HUES48 (cell line): Measurements from ENCODE around the gene TEDC2.

ENCODE experiments used
- H3K27ac ChIP-seq: one replicate; pipeline ENCODE4 v1.7.0; 2013; ENCODE audit warnings: low read depth, low read length, inconsistent platforms
- H3K27me3 ChIP-seq: 2 replicates; pipeline ENCODE4 v1.6.1; 2013; ENCODE audit warnings: mild to moderate bottlenecking, low read length; ENCODE audit not compliant: control insufficient read depth, insufficient read depth
- H3K36me3 ChIP-seq: 2 replicates; pipeline ENCODE4 v1.6.1; 2013; ENCODE audit warnings: low read length; ENCODE audit not compliant: control insufficient read depth, insufficient read depth
- H3K4me1 ChIP-seq: 2 replicates; pipeline ENCODE4 v1.6.1; 2013; ENCODE audit warnings: mild to moderate bottlenecking, low read length; ENCODE audit not compliant: control insufficient read depth, insufficient read depth
- H3K4me3 ChIP-seq: 2 replicates; pipeline ENCODE4 v1.5.1; 2013; ENCODE audit warnings: mild to moderate bottlenecking, low read depth, low read length
- H3K9ac ChIP-seq: 2 replicates; pipeline ENCODE4 v1.6.1; 2013; ENCODE audit warnings: mild to moderate bottlenecking, low read depth, low read length, moderate library complexity
- H3K9me3 ChIP-seq: 2 replicates; pipeline ENCODE4 v1.6.1; 2013; ENCODE audit warnings: low read length; ENCODE audit not compliant: control insufficient read depth, insufficient read depth

The TEDC2 gene

DNA sequence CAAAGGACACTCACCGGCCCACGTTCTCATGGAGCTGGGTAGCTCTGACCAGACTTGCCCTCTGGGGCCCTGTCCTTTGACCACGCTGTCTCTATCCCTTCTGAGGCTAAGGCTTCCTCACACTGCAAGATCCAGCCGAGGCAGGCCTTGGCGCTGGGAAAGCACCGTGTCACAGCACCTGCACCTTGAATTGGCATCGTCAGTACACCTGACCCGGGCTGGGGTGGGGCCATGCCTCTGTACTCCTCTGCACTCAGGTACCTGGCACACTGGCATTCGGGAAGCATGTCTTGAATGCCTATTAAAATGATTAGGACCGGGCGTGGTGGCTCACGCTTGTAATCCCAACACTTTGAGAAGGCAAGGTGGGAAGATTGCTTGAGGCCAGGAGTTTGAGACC is 21.0 kb downstream of the TEDC2 start:
- H3K4me1 ChIP-seq: peaks cover under 1% of the 10 kb centered on the region; the same call in 1 of the 2 replicates
- H3K36me3 ChIP-seq: no peaks in the 10 kb centered on the region
- H3K9ac ChIP-seq: no peak overlapping the region
- H3K9me3 ChIP-seq: no peaks in the 10 kb centered on the region
- H3K4me3 ChIP-seq: no peak overlapping the region
- 0 out of 2 replicates have a peak, but pooled peaks cover 4% of the 10 kb centered on the region for H3K27me3 ChIP-seq
- no peak overlapping the region for H3K27ac ChIP-seq

DNA sequence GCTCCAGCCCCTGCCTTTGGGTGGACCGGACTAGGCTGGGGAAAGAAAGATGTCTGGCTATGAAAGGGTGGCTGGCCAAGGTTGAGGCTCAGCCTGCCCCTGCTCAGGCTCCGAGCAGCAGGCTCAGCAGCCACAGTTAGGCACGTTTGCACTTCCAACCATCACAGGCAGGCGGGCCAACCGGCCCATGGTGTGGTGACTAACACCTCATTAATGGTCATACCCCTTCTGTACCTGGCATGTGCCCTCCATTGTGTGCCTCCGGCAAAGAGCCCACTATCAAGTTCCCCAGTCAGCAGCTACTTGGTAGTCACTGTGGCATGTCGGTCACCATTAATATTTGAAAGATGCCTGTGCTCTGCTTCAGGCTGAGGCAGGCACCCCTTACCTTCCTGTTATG is 21.8 kb downstream of the TEDC2 start:
- H3K9me3 ChIP-seq: no peaks in the 10 kb centered on the region
- no peaks in the 10 kb centered on the region for H3K4me1 ChIP-seq
- no peaks in the 10 kb centered on the region for H3K27me3 ChIP-seq
- H3K36me3 ChIP-seq: no peaks in the 10 kb centered on the region
- no peak overlapping the region for H3K4me3 ChIP-seq
- H3K27ac ChIP-seq: no peak overlapping the region
- H3K9ac ChIP-seq: no peak overlapping the region

DNA sequence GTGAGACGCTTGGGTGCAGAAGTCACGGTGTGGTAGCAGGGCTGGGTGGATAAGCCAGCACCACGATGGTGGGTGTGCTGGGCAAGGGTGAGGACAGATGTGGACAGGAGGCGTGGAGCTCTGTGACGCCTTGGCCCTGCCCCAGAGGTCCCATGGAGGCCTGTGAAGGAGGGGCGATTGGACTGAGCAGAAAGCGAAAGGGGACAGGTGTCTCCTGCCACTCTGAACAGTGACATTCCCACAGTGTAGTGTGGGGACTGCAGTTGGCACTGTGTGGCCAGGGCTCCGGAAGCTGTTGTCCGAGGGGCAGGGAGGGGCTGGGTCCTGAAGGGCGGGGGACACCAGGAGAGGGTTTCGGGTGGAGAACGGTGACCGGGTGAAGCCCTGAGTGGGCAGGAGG is 22.3 kb downstream of the TEDC2 start:
- H3K9ac ChIP-seq: no peak overlapping the region
- no peaks in the 10 kb centered on the region for H3K9me3 ChIP-seq
- no peaks in the 10 kb centered on the region for H3K4me1 ChIP-seq
- H3K27ac ChIP-seq: no peak overlapping the region
- H3K4me3 ChIP-seq: no peak overlapping the region
- H3K36me3 ChIP-seq: no peaks in the 10 kb centered on the region
- no peaks in the 10 kb centered on the region for H3K27me3 ChIP-seq

DNA sequence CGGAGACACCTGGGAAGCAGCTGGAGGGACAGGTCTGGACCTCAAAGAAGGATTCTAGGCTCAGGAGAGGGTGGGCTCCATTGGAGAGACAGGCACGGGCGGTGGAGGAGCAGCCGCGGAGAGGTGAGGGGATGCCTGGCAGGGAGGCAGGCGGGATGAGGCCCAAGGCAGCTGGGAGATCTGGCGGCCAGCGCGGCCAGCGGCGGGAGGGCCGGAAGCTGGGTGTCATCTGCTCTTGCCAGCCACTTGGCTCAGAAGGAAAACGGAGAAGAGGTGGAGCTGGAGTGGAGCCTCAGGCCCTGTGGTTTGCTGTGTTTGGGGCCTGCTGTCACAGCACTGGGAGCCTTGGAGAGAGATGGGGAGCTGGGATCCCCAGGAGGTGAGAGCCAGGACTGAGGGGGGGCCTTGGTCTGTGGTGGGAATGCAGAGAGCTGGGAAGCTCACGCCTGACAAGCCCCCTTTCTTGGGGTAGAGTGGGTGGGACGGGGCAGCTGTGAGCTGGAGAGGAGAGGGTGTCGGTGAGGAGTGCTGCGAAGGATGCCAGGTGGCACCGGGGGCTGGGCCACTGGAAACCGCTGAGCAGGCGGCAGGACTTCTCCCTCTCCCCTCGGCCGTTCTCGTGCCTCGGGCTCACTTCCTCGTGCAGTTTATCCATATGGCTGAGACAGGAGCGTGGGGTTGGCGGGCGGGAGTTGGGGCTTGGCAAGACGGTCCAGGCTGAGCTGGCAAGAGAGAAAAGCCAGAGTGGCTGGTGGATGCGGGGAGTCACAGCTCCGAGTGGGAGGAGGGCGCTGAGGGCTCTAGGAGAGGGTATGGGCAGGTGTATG is 23.0 kb downstream of the TEDC2 start:
- H3K4me1 ChIP-seq: no peaks in the 10 kb centered on the region
- no peak overlapping the region for H3K4me3 ChIP-seq
- H3K9ac ChIP-seq: no peak overlapping the region
- no peaks in the 10 kb centered on the region for H3K27me3 ChIP-seq
- H3K9me3 ChIP-seq: no peaks in the 10 kb centered on the region
- H3K36me3 ChIP-seq: no peaks in the 10 kb centered on the region
- H3K27ac ChIP-seq: no peak overlapping the region

- Histone ChIP-seq H3K9me3 (no peaks in the 10 kb centered on the region), H3K4me1 (no peaks in the 10 kb centered on the region), H3K36me3 (no peaks in the 10 kb centered on the region), H3K27me3 (no peaks in the 10 kb centered on the region), H3K4me3 (no peak overlapping the region), H3K27ac (no peak overlapping the region), H3K9ac (no peak overlapping the region)
These were observed 24.3 kb downstream of the TEDC2 start for GRCh38 chr16:2483939-2484897.

DNA sequence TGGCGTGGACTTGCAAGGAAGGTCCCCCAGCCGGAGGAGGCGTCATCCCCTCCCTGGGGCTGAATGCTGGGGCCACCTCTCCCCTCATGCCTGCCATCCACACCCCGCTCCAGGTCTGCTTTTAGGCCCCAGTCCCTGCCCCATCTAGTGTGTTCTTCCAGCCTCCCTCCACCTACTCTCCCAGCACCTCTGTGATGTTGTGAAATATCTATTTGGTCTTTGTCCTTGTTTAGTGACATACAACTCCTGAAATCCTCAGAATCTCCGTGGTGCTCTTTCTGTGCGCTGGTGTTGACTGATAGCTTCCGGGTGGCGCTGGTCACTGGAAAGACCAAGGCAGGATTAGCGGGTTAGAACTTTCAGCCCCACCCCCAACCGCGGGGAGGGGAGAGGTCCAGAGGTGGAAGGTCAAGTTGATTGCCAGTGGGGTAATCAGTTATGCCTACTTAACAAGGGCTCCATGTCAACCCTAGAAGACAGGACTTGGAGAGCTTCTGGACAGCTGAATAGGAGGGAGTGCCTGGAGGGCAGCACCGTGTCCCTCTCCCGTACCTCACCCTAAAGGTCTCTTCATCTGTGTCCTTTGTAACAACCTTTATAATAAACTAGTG is 25.1 kb downstream of the TEDC2 start:
- Histone ChIP-seq H3K27ac (no peak overlapping the region), H3K36me3 (no peaks in the 10 kb centered on the region), H3K9me3 (no peaks in the 10 kb centered on the region), H3K9ac (no peak overlapping the region), H3K27me3 (no peaks in the 10 kb centered on the region), H3K4me1 (no peaks in the 10 kb centered on the region), H3K4me3 (no peak overlapping the region)

- Histone ChIP-seq H3K9ac (no peak overlapping the region), H3K27me3 (no peaks in the 10 kb centered on the region), H3K9me3 (no peaks in the 10 kb centered on the region), H3K4me1 (no peaks in the 10 kb centered on the region), H3K36me3 (no peaks in the 10 kb centered on the region), H3K27ac (no peak overlapping the region), H3K4me3 (no peak overlapping the region)
These were observed 26.1 kb downstream of the TEDC2 start for GRCh38 chr16:2485811-2486507.

GRCh38 chr16:2486645-2487516 is 27.0 kb downstream of the TEDC2 start:
- H3K9ac ChIP-seq: no peak overlapping the region

DNA sequence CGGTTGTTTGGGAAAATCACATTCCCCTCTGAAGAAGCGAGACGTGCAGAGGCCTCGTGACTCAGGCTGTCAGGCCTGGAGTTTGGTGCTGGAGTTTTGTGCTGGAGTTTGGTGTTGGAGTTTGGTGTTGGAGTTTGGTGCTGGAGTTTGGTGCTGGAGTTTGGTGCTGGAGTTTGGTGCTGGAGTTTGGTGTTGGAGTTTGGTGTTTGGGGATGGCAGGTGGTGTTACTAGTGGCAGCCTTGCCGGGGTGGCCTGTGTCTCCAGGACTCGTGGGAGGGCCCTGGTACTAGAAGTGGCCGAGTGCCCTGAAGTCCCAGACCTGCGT is 27.6 kb downstream of the TEDC2 start:
- Histone ChIP-seq H3K27me3 (no peaks in the 10 kb centered on the region), H3K9ac (no peak overlapping the region), H3K36me3 (no peaks in the 10 kb centered on the region), H3K4me3 (no peak overlapping the region), H3K9me3 (no peaks in the 10 kb centered on the region), H3K27ac (no peak overlapping the region), H3K4me1 (no peaks in the 10 kb centered on the region)

More at GRCh38 chr16:2486645-2487516, 27.0 kb downstream of the TEDC2 start:
- Histone ChIP-seq H3K4me3 (no peak overlapping the region), H3K4me1 (no peaks in the 10 kb centered on the region), H3K9me3 (no peaks in the 10 kb centered on the region), H3K36me3 (no peaks in the 10 kb centered on the region), H3K27ac (no peak overlapping the region), H3K27me3 (no peaks in the 10 kb centered on the region)
